ENCODE data around the gene SLC19A1.
"Not testable (repeated sequence)": the region's sequence is repeated elsewhere in the genome, so short reads cannot be mapped to it uniquely, and the experiment has no call there.

SLC19A1 gene

GRCh38 chr21:45576838-45577737, 34.8 kb upstream of the SLC19A1 start:
- DNase-seq: no peak

- DNase-seq: no peak
Observed at GRCh38 chr21:45575993-45576837, 34.0 kb upstream of the SLC19A1 start.

GRCh38 chr21:45575304-45575992, 33.2 kb upstream of the SLC19A1 start:
- no peak for DNase-seq

- no peak for DNase-seq
Observed at GRCh38 chr21:45574691-45575090, 32.5 kb upstream of the SLC19A1 start.

GRCh38 chr21:45574081-45574501, 31.9 kb upstream of the SLC19A1 start:
- DNase-seq: no peak

GRCh38 chr21:45573452-45574035, 31.3 kb upstream of the SLC19A1 start:
- DNase-seq: no peak

- DNase-seq: no peak
Observed at GRCh38 chr21:45572783-45573451, 30.7 kb upstream of the SLC19A1 start.

- DNase-seq: no peak
Observed at GRCh38 chr21:45572231-45572630, 30.0 kb upstream of the SLC19A1 start.

- no peak for DNase-seq
Observed at GRCh38 chr21:45571641-45572040, 29.4 kb upstream of the SLC19A1 start.

- DNase-seq: no peak
Observed at GRCh38 chr21:45570826-45571601, 28.8 kb upstream of the SLC19A1 start.

- DNase-seq: no peak
Observed at GRCh38 chr21:45570071-45570470, 27.8 kb upstream of the SLC19A1 start.

- no peak for DNase-seq
Observed at GRCh38 chr21:45568383-45568782, 26.1 kb upstream of the SLC19A1 start.

GRCh38 chr21:45564137-45564536, 21.9 kb upstream of the SLC19A1 start:
- not testable (repeated sequence) for DNase-seq

- no peak for DNase-seq
Observed at GRCh38 chr21:45562965-45563364, 20.7 kb upstream of the SLC19A1 start.

GRCh38 chr21:45562402-45562801, 20.2 kb upstream of the SLC19A1 start:
- DNase-seq: no peak

- not testable (repeated sequence) for DNase-seq
Observed at GRCh38 chr21:45561241-45561640, 19.0 kb upstream of the SLC19A1 start.

- DNase-seq: no peak
Observed at GRCh38 chr21:45560106-45561021, 18.1 kb upstream of the SLC19A1 start.

GRCh38 chr21:45559216-45560105, 17.2 kb upstream of the SLC19A1 start:
- no peak for DNase-seq
